Right lobe of liver (tissue), 4 donors: ENCODE results near the gene NAPG.

Source experiments
- CTCF ChIP-seq, 4 donors: fragments of 200-600 bp in 3 of 4; fragments of 450-650 bp in 1 of 4; IDR thresholded peaks; one replicate each; pipeline versions ENCODE4 v1.5.1 to v1.8.0; 2016 to 2022; ENCODE audit warnings: antibody characterized with exemption in 4 of 4, mild to moderate bottlenecking in 2 of 4
- POLR2A ChIP-seq: fragments of 450-650 bp; IDR thresholded peaks from one replicate; pipeline ENCODE4 v1.6.1; 2017; ENCODE audit warnings: antibody characterized with exemption, mild to moderate bottlenecking
- donor health status: DM: no; HTN: no; CAD: no.
- donor health status: DM: no; HTN: no; CAD: no.
- donor health status: DM: no; HTN: yes; CAD: no.

GRCh38 chr18:10591896-10592295, 66.1 kb downstream of the NAPG start:
- TF ChIP-seq CTCF (IDR thresholded peaks at IDR 0.05): no peak
- no peak for TF ChIP-seq POLR2A
